HG03280 (cell line): ENCODE data around the gene AKIP1.
"Not testable (repeated sequence)": the region's sequence is repeated elsewhere in the genome, so short reads cannot be mapped to it uniquely, and the experiment has no call there.

Source experiments
- ATAC-seq: cut with Tn5 transposase; IDR thresholded peaks from one replicate; pipeline ENCODE4 v1.9.1; 2021; ENCODE audit warnings: mild to moderate bottlenecking, moderate library complexity; ENCODE audit not compliant: unreplicated experiment

The AKIP1 gene

GRCh38 chr11:8914661-8915018 is 3.7 kb downstream of the AKIP1 start:
- no peak for ATAC-seq

GRCh38 chr11:8917157-8917825 is 6.3 kb downstream of the AKIP1 start:
- ATAC-seq, result no peak

GRCh38 chr11:8922691-8923090 is 11.7 kb downstream of the AKIP1 start:
- no peak for ATAC-seq

GRCh38 chr11:8925711-8926110 is 14.7 kb downstream of the AKIP1 start:
- no peak for ATAC-seq

GRCh38 chr11:8926236-8926635 is 15.2 kb downstream of the AKIP1 start:
- no peak for ATAC-seq

- no peak for ATAC-seq
These were observed 16.2 kb downstream of the AKIP1 start for GRCh38 chr11:8927233-8927632.

- ATAC-seq, result no peak
These were observed 17.2 kb downstream of the AKIP1 start for GRCh38 chr11:8928205-8928604.

GRCh38 chr11:8928981-8929615 is 18.1 kb downstream of the AKIP1 start:
- ATAC-seq, result no peak

GRCh38 chr11:8930456-8931175 is 19.6 kb downstream of the AKIP1 start:
- no peak for ATAC-seq

GRCh38 chr11:8932564-8933180 is 21.7 kb downstream of the AKIP1 start, which contains the start of gene C11orf16:
C11orf16 (minus strand) TSS chr11:8932947; CDS start chr11:8932308, 639 bp downstream.
- no peak for ATAC-seq

- ATAC-seq, result no peak
These were observed 22.9 kb downstream of the AKIP1 start for GRCh38 chr11:8933931-8934330.

GRCh38 chr11:8934742-8935488 is 23.9 kb downstream of the AKIP1 start:
- ATAC-seq, result no peak

- not testable (repeated sequence) for ATAC-seq
These were observed 24.8 kb downstream of the AKIP1 start for GRCh38 chr11:8935789-8936188.

- no peak for ATAC-seq
These were observed 26.2 kb downstream of the AKIP1 start for GRCh38 chr11:8937159-8937558.

GRCh38 chr11:8937659-8938058 is 26.7 kb downstream of the AKIP1 start:
- ATAC-seq, result no peak

- ATAC-seq, result no peak
These were observed 30.5 kb downstream of the AKIP1 start for GRCh38 chr11:8941341-8942103.

- no peak for ATAC-seq
These were observed 31.6 kb downstream of the AKIP1 start, which contains the start of gene ASCL3 for GRCh38 chr11:8942518-8943066. ASCL3 (minus strand) TSS chr11:8943016; CDS start chr11:8938161, 4,855 bp downstream.

- ATAC-seq, result no peak
These were observed 36.4 kb downstream of the AKIP1 start for GRCh38 chr11:8947230-8947943.

GRCh38 chr11:8948886-8949285 is 37.9 kb downstream of the AKIP1 start:
- ATAC-seq, result no peak
